HepG2 (cell line): ENCODE results near the gene DGCR8. TPM values are rescaled to one million over a fixed set of nuclear protein-coding genes. Genes with fewer than 3 reads are reported as not detected.

Experiments
- E2F2 ChIP-seq: sonication (generic); formaldehyde crosslinking; IDR thresholded peaks from 2 replicates; pipeline ENCODE4 v1.4.0; 2020; ENCODE audit warnings: missing genetic modification reagents, borderline replicate concordance
- FOXP1 ChIP-seq, 2 experiments: fragments of 450-650 bp in 1 of 2; IDR thresholded peaks; 2 replicates each; pipeline ENCODE4 v1.6.1; 2017 to 2018; ENCODE audit warnings: antibody characterized with exemption in 1 of 2
- GLMP ChIP-seq: sonication (generic); formaldehyde crosslinking; IDR thresholded peaks from 2 replicates; pipeline ENCODE4 v1.9.0; 2021; ENCODE audit warnings: missing genetic modification reagents, mild to moderate bottlenecking, borderline replicate concordance
- GPN1 ChIP-seq: sonication (generic); formaldehyde crosslinking; IDR thresholded peaks from 2 replicates; pipeline ENCODE4 v1.5.1; 2020; ENCODE audit warnings: missing genetic modification reagents, borderline replicate concordance
- GTF3A ChIP-seq: sonication (generic); formaldehyde crosslinking; conservative IDR thresholded peaks from 2 replicates; pipeline ENCODE4 v1.4.0; 2020; ENCODE audit warnings: mild to moderate bottlenecking, missing genetic modification reagents
- HDAC2 ChIP-seq: sonication (generic); formaldehyde crosslinking; IDR thresholded peaks from 2 replicates; pipeline ENCODE4 v1.4.0; 2020; ENCODE audit warnings: missing genetic modification reagents
- HOXA3 ChIP-seq: sonication (generic); formaldehyde crosslinking; IDR thresholded peaks from 2 replicates; pipeline ENCODE4 v1.5.0; 2020; ENCODE audit warnings: missing genetic modification reagents
- HOXA9 ChIP-seq: sonication (generic); formaldehyde crosslinking; IDR thresholded peaks from 2 replicates; pipeline ENCODE4 v1.8.1; 2022; ENCODE audit warnings: missing genetic modification reagents, mild to moderate bottlenecking, moderate library complexity, borderline replicate concordance
- IRF2 ChIP-seq: IDR thresholded peaks from 2 replicates; pipeline ENCODE4 v1.6.1; 2018; ENCODE audit warnings: missing genetic modification reagents, missing compliant biosample characterization
- MEIS2 ChIP-seq: sonication (generic); formaldehyde crosslinking; IDR thresholded peaks from 2 replicates; pipeline ENCODE4 v1.9.0; 2021; ENCODE audit warnings: mild to moderate bottlenecking, missing genetic modification reagents
- NR2C2 ChIP-seq: sonication (generic); formaldehyde crosslinking; IDR thresholded peaks from 2 replicates; pipeline ENCODE4 v1.4.0; 2020; ENCODE audit warnings: missing genetic modification reagents, mild to moderate bottlenecking, moderate library complexity, borderline replicate concordance
- PRPF4 ChIP-seq: fragments of 200-400 bp; formaldehyde crosslinking; IDR thresholded peaks from 2 replicates; pipeline ENCODE4 v1.6.1; 2016; ENCODE audit warnings: low read length, low read depth; ENCODE audit not compliant: poor library complexity, severe bottlenecking
- RXRB ChIP-seq: IDR thresholded peaks from 2 replicates; pipeline ENCODE4 v1.6.1; 2016; ENCODE audit warnings: borderline replicate concordance, missing genetic modification reagents, missing compliant biosample characterization
- SAP130 ChIP-seq: IDR thresholded peaks from 2 replicates; pipeline ENCODE4 v1.6.1; 2016; ENCODE audit warnings: low read depth
- SRSF4 ChIP-seq: fragments of 200-400 bp; formaldehyde crosslinking; IDR thresholded peaks from one replicate; pipeline ENCODE4 v1.6.1; 2018; ENCODE audit warnings: mild to moderate bottlenecking, low read depth, low read length, moderate library complexity; ENCODE audit not compliant: poor library complexity, severe bottlenecking
- ZBTB43 ChIP-seq: sonication (generic); formaldehyde crosslinking; conservative IDR thresholded peaks from 2 replicates; pipeline ENCODE4 v1.4.0; 2020; ENCODE audit warnings: missing genetic modification reagents
- ZNF275 ChIP-seq: sonication (generic); formaldehyde crosslinking; IDR thresholded peaks from 2 replicates; pipeline ENCODE4 v1.8.0; 2022; ENCODE audit warnings: missing genetic modification reagents, mild to moderate bottlenecking, inconsistent platforms, borderline replicate concordance
- ZNF280B ChIP-seq: sonication (generic); formaldehyde crosslinking; IDR thresholded peaks from 2 replicates; pipeline ENCODE4 v1.5.0; 2020; ENCODE audit warnings: missing genetic modification reagents, mild to moderate bottlenecking, borderline replicate concordance
- ZNF292 ChIP-seq: sonication (generic); formaldehyde crosslinking; IDR thresholded peaks from 2 replicates; pipeline ENCODE4 v1.8.1; 2022; ENCODE audit warnings: mild to moderate bottlenecking, low read depth, missing genetic modification reagents, borderline replicate concordance
- ZNF354B ChIP-seq: sonication (generic); formaldehyde crosslinking; IDR thresholded peaks from 2 replicates; pipeline ENCODE4 v1.8.0; 2022; ENCODE audit warnings: mild to moderate bottlenecking, missing genetic modification reagents
- ZNF7 ChIP-seq: IDR thresholded peaks from 2 replicates; pipeline ENCODE4 v1.6.1; 2016; ENCODE audit warnings: missing biosample characterization, missing genetic modification reagents
- ZNF768 ChIP-seq: sonication (generic); formaldehyde crosslinking; IDR thresholded peaks from 2 replicates; pipeline ENCODE4 v1.4.0; 2020; ENCODE audit warnings: missing genetic modification reagents
- polyA plus RNA-seq, 8 experiments: library from polyadenylated mRNA; depleted of rRNA in 3 of 8; stranded (reverse) in 7 of 8; unstranded in 1 of 8; fragments of >200 nt; fragmentation: Illumina TruSeq in 4 of 8; extraction: Trizol in 4 of 8; gene quantifications; 2 replicates each; pipeline versions ENCODE4 v1.2.1 to v1.2.3, GENCODE V29; 2011 to 2016; ENCODE audit warnings: low read depth in 4 of 8, missing spikeins in 1 of 8, mixed read lengths in 1 of 8; ENCODE audit not compliant: insufficient read depth in 1 of 8
- total RNA-seq, 5 experiments: library from RNA; depleted of rRNA; stranded (reverse); fragments of >200 nt; fragmentation: Illumina TruSeq; extraction: Trizol; gene quantifications; 2 replicates each; pipeline ENCODE4 v1.2.3, GENCODE V29; 2016; ENCODE audit warnings: low read depth in 1 of 5

The DGCR8 gene
- total and polyA plus RNA-seq, 2 of the 13 experiments (the other 11 are each of a cell fraction or from before 2014, with no cell fraction given), result 10.2 to 23.2 TPM

- TF ChIP-seq ZNF275 (CRISPR knock-in tag) (no peak), SAP130 (CRISPR knock-in tag) (no peak; the same call in 1 of the 2 replicates), ZBTB43 (no peak), HOXA9 (no peak), ZNF768 (CRISPR knock-in tag) (no peak), ZNF280B (CRISPR knock-in tag) (peak; percentile 24; the same call in 1 of the 2 replicates), IRF2 (CRISPR knock-in tag) (no peak), ZNF354B (CRISPR knock-in tag) (no peak), RXRB (CRISPR knock-in tag) (peak; percentile 70; the same call in 1 of the 2 replicates), SRSF4 (no peak), NR2C2 (peak; percentile 72), ZNF292 (0 out of 2 replicates have a peak, but pooled peaks have one; percentile 13), MEIS2 (CRISPR knock-in tag) (no peak), FOXP1 (IDR thresholded peaks at IDR 0.05) (no peak), FOXP1 (CRISPR knock-in tag; IDR thresholded peaks at IDR 0.05) (0 out of 2 replicates have a peak, but pooled peaks have one; percentile 10), ZNF7 (CRISPR knock-in tag) (no peak), GLMP (CRISPR knock-in tag) (no peak), HDAC2 (CRISPR knock-in tag) (peak; percentile 43; the same call in 1 of the 2 replicates), GTF3A (no peak; the same call in 1 of the 2 replicates), PRPF4 (no peak), E2F2 (no peak), GPN1 (CRISPR knock-in tag) (no peak), HOXA3 (CRISPR knock-in tag) (0 out of 2 replicates have a peak, but pooled peaks have one; percentile 21)
These were observed 49.1 kb downstream of the DGCR8 start (continued) for GRCh38 chr22:20128902-20129746.
